Fibroblast of upper back skin (primary cell): ENCODE data around the gene AKAP13.
A peak's percentile ranks its signal among the peaks of the same experiment; 100 is the strongest.

ENCODE experiments used
- DNase-seq: peaks from one replicate; pipeline ENCODE4 v3.0.0-alpha.2; 2013

AKAP13 gene

GRCh38 chr15:85718271-85718971, 338.0 kb downstream of the AKAP13 start:
- no peak for DNase-seq

- DNase-seq: no peak
Measured at GRCh38 chr15:85718981-85719380, 338.6 kb downstream of the AKAP13 start.

- no peak for DNase-seq
Measured at GRCh38 chr15:85722374-85723152, 342.2 kb downstream of the AKAP13 start.

GRCh38 chr15:85723960-85724945, 343.9 kb downstream of the AKAP13 start:
- DNase-seq: no peak

- no peak for DNase-seq
Measured at GRCh38 chr15:85725019-85725418, 344.6 kb downstream of the AKAP13 start.

- no peak for DNase-seq
Measured at GRCh38 chr15:85725564-85725963, 345.2 kb downstream of the AKAP13 start.

- peak; percentile 55 for DNase-seq
Measured at GRCh38 chr15:85726454-85726853, 346.1 kb downstream of the AKAP13 start.

GRCh38 chr15:85727068-85727467, 346.7 kb downstream of the AKAP13 start:
- DNase-seq: peak; percentile 44

GRCh38 chr15:85730001-85730820, 349.8 kb downstream of the AKAP13 start:
- peak; percentile 63 for DNase-seq

- no peak for DNase-seq
Measured at GRCh38 chr15:85733416-85733815, 353.0 kb downstream of the AKAP13 start.

- DNase-seq: no peak
Measured at GRCh38 chr15:85737061-85737460, 356.7 kb downstream of the AKAP13 start.

- no peak for DNase-seq
Measured at GRCh38 chr15:85741021-85741421, 360.6 kb downstream of the AKAP13 start.

GRCh38 chr15:85741662-85742061, 361.3 kb downstream of the AKAP13 start:
- DNase-seq: no peak

- DNase-seq: peak; percentile 62
Measured at GRCh38 chr15:85742186-85742821, 361.9 kb downstream of the AKAP13 start.

- DNase-seq: no peak
Measured at GRCh38 chr15:85743392-85744055, 363.1 kb downstream of the AKAP13 start.

GRCh38 chr15:85744579-85744978, 364.2 kb downstream of the AKAP13 start:
- DNase-seq: no peak

- DNase-seq: no peak
Measured at GRCh38 chr15:85745023-85745422, 364.6 kb downstream of the AKAP13 start.

GRCh38 chr15:85745525-85746150, 365.2 kb downstream of the AKAP13 start:
- no peak for DNase-seq

- no peak for DNase-seq
Measured at GRCh38 chr15:85746641-85747040, 366.2 kb downstream of the AKAP13 start.

- no peak for DNase-seq
Measured at GRCh38 chr15:85748176-85748575, 367.8 kb downstream of the AKAP13 start.

GRCh38 chr15:85748729-85749128, 368.3 kb downstream of the AKAP13 start:
- no peak for DNase-seq
